ENCODE measurements around the gene IDUA.

The IDUA gene

DNA sequence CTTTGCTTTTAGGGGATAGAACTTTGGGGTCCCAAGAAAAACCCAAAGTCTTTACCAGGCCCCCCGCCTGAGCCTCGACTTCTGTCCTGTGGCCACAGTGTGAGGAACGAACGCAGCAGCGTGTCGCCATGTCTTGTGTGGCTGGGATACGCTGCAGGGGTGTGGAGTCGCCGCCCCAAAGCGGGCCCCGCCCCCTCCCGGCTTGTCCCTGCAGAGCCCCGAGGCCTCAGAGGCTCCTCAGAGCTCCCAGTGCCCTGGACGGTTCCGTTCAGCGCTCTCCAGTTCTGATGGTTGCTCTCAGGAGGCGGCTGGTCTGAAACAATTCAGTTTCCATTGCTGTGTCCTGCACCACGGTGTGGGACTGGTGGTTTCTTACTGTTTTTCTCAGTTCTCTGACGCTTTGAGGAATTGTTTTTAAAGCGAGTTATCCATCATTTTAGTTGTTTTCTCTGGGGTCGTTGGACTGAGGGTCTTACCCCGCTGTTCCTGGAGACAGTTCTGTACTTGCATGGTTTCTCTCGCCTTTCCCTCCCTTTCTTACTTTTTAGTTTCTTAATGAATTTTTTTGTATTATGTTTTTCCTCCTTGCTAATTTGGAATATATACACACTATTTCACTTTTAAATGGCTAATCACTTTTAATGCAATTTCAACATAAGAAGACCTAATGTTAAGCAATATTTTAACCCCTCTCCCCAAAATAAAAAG is 1.6 kb upstream of the IDUA start:
- TF ChIP-seq TAF1 (IDR thresholded peaks at IDR 0.05; ENCODE audit: low read depth, low read length) = no peak
- no peak for DNase-seq (ENCODE audit: insufficient read length, low spot score)
- FAIRE-seq = no peak

DNA sequence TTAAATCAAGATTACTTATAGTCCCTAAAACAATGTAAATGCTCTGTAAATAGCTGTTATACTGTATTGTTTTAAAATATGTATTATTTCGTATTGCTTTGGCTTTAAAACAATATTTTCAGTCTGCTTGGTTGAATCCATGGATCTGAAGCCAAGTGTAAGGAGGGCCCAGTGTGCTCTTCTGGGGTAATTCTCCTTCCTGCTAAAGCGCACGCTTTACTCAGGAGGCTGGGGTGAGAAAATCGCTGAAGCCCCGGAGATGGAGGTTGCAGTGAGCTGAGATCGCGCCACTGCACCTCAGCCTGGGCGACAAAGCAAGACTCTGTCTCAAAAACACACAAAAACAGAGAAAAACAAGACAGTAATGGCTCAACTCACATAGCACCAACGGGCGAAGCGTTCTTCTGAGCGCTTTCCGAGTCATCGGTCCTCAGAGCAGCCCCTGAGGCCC is 391 bp upstream of the IDUA start:
- FAIRE-seq (no peak), DNase-seq (ENCODE audit: insufficient read length, low spot score) (no peak)
- TF ChIP-seq POLR2A (IDR thresholded peaks at IDR 0.05; ENCODE audit: low read depth, low read length) (no peak), POLR2AphosphoS5 (IDR thresholded peaks at IDR 0.05; ENCODE audit: low read depth, low read length) (no peak), SPI1 (IDR thresholded peaks at IDR 0.05; ENCODE audit: low read depth, low read length) (no peak), PAX5 (IDR thresholded peaks at IDR 0.05; ENCODE audit: insufficient read depth, low read length, severe bottlenecking) (no peak), TAF1 (IDR thresholded peaks at IDR 0.05; ENCODE audit: low read depth, low read length) (no peak), POU2F2 (IDR thresholded peaks at IDR 0.05; ENCODE audit: low read depth, low read length) (no peak)

DNA sequence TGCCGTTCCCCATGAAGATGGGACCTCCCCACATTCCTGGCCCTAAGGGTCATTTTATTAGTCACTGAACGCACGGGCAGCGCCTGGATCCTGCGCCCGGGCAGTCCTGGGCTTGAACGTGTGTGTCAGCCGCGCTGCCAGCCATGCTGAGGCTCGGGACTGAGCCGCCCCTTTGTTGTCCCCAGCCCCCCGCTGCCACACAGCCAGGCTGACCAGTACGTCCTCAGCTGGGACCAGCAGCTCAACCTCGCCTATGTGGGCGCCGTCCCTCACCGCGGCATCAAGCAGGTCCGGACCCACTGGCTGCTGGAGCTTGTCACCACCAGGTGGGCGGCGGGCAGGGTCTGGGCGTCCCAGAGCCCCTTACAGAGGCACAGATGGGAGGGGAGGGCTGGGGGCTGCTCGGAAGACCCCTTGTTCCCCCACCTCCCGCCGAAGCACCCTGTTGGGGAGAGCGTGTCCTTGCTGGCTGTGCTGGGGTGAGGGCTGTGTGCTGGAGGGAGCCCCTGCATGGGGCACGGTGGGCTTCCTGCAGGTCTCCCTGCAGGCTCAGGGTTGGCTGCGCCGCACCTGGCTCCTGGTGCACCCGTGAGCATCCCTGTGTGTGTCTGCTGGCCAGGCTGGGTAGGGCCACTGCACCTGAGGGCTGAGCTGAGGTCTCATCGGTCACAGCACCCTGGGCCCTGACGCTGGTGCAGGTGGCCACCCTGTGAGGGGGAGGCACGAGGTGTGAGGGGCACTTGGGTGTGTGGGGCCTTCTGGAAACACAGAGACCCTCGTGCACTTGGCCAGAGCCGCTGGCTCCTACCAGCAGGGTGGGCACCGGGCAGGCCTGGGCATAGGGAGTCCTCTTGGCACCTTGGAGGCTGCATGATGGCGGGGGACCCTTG is 1.0 kb downstream of the IDUA start:
- DNase-seq (ENCODE audit: insufficient read length, low spot score) = no peak
- TF ChIP-seq PAX5 (IDR thresholded peaks at IDR 0.05; ENCODE audit: insufficient read depth, low read length, severe bottlenecking) (no peak), POLR2AphosphoS5 (IDR thresholded peaks at IDR 0.05; ENCODE audit: low read depth, low read length) (no peak), POU2F2 (IDR thresholded peaks at IDR 0.05; ENCODE audit: low read depth, low read length) (no peak), SPI1 (IDR thresholded peaks at IDR 0.05; ENCODE audit: low read depth, low read length) (no peak), POLR2A (IDR thresholded peaks at IDR 0.05; ENCODE audit: low read depth, low read length) (no peak), TAF1 (IDR thresholded peaks at IDR 0.05; ENCODE audit: low read depth, low read length) (no peak)
- FAIRE-seq = no peak

DNA sequence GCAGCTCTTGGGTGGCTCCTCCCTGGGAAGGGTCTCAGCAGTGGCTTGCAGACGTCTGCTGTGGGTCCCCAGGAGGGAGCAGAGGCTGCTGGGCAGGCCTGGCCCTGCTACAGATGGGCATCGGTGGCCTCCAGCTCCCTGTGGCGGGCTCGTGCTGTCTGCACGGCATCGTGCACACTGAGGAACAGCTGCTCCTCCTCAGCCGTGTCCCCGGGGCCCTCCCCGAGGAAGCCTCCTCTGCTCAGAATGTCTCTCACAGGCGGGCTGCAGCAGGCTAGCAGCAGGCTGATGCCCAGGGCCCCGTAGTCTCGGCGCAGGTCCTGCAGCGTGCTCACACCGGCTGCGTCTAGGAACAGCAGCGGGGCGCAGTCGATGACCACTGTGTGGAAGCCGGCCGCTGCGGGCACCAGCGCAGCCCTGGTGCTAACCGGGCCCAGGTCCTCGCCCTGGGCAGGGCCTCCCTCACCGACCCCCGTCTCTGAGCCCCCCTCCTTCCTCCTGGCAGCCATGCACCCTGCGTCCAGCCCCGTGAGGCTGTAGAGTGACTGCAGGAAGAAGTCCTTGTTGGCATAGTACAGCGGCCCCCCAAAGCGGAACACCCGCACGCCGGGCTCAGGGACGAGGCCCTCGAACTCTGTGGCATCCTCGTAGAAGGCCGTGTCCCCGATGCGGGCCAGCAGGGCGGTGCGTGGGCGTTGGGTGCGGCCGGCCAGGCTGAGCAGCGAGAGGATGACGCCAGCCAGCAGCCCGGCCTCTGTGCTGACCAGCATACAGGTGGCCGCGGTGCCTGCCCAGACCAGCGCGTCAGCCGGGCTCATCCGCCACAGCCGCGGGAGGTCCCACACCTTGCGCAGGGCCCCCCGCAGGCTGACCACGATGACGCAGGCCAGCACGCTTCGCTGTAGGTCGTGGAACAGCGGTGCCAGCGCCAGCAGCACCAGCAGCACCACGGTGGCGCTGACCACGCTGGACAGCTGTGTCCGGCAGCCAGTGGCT is 2.2 kb downstream of the IDUA start:
- DNase-seq (ENCODE audit: insufficient read length, low spot score) (no peak), FAIRE-seq (no peak)
- TF ChIP-seq PAX5 (IDR thresholded peaks at IDR 0.05; ENCODE audit: insufficient read depth, low read length, severe bottlenecking) (no peak), SPI1 (IDR thresholded peaks at IDR 0.05; ENCODE audit: low read depth, low read length) (no peak), POU2F2 (IDR thresholded peaks at IDR 0.05; ENCODE audit: low read depth, low read length) (no peak), POLR2A (IDR thresholded peaks at IDR 0.05; ENCODE audit: low read depth, low read length) (no peak), POLR2AphosphoS5 (IDR thresholded peaks at IDR 0.05; ENCODE audit: low read depth, low read length) (no peak), TAF1 (IDR thresholded peaks at IDR 0.05; ENCODE audit: low read depth, low read length) (no peak)

DNA sequence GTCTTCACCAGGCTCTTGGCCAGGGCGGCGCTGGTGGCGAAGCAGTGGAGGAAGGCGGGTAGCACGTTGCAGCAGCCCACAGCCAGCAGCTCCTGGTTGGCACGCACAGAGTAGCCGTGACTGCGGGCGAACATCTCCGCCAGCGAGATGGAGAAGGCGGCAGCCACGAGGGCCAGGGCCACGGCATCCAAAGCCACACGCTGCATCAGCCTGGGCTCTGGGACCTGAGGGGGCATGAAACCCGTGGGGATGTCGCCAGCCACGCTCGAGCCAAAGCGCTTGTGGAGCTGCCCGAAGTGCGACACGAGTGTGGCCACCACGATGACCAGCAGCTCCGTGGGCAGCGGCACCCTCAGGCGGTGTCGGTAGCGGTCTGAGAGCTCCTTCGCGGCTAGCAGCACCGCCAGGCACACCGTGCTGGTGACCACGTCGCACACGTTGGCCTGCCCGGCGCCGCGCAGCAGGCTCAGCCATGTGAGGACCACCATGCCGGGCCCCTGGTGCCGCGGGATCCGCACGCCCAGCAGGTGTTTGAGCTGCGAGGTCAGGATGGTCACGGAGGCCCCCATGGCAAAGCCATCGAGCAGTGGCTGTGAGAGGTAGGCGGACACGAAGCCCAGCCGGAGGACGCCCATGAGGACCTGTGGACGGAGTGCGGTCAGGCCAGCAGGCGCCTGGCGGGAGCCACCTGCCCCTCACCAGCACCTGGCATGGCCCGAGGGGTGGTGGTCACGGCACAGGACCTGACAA is 3.1 kb downstream of the IDUA start:
- TF ChIP-seq PAX5 (IDR thresholded peaks at IDR 0.05; ENCODE audit: insufficient read depth, low read length, severe bottlenecking) (no peak), POLR2AphosphoS5 (IDR thresholded peaks at IDR 0.05; ENCODE audit: low read depth, low read length) (no peak), SPI1 (IDR thresholded peaks at IDR 0.05; ENCODE audit: low read depth, low read length) (no peak), POU2F2 (IDR thresholded peaks at IDR 0.05; ENCODE audit: low read depth, low read length) (no peak), TAF1 (IDR thresholded peaks at IDR 0.05; ENCODE audit: low read depth, low read length) (no peak), POLR2A (IDR thresholded peaks at IDR 0.05; ENCODE audit: low read depth, low read length) (no peak)
- no peak for DNase-seq (ENCODE audit: insufficient read length, low spot score)
- FAIRE-seq = no peak

DNA sequence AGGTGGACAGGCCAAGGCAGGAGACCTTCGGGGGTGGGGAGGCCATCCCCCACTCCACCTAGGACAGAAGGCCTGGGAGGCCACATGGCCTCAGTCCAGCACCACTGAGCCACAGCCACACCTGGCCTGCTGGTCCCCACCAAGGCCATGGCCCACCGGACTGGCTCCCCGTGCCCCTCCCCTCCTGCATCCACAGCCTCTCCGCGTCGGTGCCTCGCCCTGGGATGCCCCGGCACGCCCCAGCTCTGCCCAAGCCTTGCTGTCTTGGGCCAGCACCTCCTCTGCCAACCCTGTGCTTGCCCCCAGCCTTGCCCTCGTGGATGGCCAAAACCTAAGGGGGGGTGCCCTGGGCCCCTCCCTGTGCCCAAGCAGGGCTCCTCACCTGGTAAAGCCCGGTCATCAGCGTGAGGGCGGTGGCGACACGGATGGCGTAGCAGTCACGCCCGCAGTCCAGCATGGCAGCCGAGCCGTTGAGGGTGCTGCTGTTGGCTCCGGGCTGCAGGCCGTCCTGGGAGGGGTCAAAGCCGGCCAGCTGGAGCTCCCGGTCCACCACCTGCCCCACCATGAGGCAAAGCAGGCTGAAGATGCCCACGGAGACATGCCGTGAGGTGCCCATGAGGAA is 4.0 kb downstream of the IDUA start:
- DNase-seq (ENCODE audit: insufficient read length, low spot score) (no peak), FAIRE-seq (no peak)
- no peak for TF ChIP-seq POLR2AphosphoS5 (IDR thresholded peaks at IDR 0.05; ENCODE audit: low read depth, low read length)
- no peak for TF ChIP-seq TAF1 (IDR thresholded peaks at IDR 0.05; ENCODE audit: low read depth, low read length)
- TF ChIP-seq SPI1 (IDR thresholded peaks at IDR 0.05; ENCODE audit: low read depth, low read length) = no peak
- TF ChIP-seq PAX5 (IDR thresholded peaks at IDR 0.05; ENCODE audit: insufficient read depth, low read length, severe bottlenecking) = no peak

DNA sequence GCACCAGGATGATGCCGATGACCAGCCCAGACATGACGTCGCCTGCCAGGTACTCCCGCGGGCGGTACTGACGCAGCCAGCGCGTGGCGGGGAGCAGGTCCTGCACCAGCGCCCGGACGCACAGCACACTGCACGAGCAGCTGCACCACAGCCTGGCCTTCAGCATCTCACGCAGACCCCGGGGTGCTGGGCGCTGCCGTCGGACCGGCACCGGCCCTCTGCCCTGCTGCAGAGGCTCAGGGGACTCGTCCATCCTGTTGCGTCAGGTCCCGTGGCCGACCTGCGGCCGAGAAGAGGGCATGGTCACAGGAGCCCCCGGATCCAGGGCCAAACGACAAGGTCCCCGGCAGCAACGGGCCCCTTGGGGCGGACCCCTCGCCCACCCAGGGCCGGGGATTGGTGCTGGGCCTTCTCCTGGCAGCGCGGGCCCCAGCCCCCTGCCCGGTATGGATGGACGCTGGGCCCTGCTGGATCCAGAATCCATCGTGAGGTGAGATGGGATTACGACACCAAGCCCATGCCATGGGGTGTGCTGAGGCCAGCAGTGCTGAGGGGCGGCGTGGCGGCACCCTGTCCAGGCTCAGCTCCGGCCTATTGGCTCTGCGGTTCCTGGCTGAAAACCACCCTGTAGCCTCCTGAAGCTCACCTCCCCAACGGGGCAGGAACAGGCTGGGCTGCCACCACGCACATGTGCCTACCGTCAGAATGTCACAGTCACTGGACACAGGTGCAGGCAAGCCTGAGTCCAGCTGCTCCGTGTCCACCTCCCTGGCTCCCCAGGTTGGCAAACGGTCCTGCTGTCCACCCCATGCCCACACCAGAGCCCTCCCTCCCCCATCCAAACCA is 4.8 kb downstream of the IDUA start:
- FAIRE-seq = no peak
- TF ChIP-seq POLR2AphosphoS5 (IDR thresholded peaks at IDR 0.05; ENCODE audit: low read depth, low read length) = no peak
- TF ChIP-seq POU2F2 (IDR thresholded peaks at IDR 0.05; ENCODE audit: low read depth, low read length) = no peak
- TF ChIP-seq PAX5 (IDR thresholded peaks at IDR 0.05; ENCODE audit: insufficient read depth, low read length, severe bottlenecking) = no peak
- no peak for TF ChIP-seq TAF1 (IDR thresholded peaks at IDR 0.05; ENCODE audit: low read depth, low read length)
- TF ChIP-seq SPI1 (IDR thresholded peaks at IDR 0.05; ENCODE audit: low read depth, low read length) = no peak
- TF ChIP-seq POLR2A (IDR thresholded peaks at IDR 0.05; ENCODE audit: low read depth, low read length) = no peak
- no peak for DNase-seq (ENCODE audit: insufficient read length, low spot score)

Measured in GM12891 (cell line).